SK-N-MC (cell line): Measurements from ENCODE around the gene GPSM3.

Experiments used
- EZH2 ChIP-seq: fragments of 200-600 bp; sonication (generic); IDR thresholded peaks from one replicate; pipeline ENCODE4 v1.6.1; 2017; ENCODE audit warnings: antibody characterized with exemption
- FOXP2 ChIP-seq: optimal IDR thresholded peaks from 2 replicates; pipeline ENCODE3; 2011; ENCODE audit warnings: mild to moderate bottlenecking, moderate library complexity; ENCODE audit not compliant: insufficient read depth; ENCODE audit errors: extremely low read length, control extremely low read depth
- POLR2AphosphoS5 ChIP-seq: IDR thresholded peaks from 2 replicates; pipeline ENCODE4 v1.6.1; 2012; ENCODE audit warnings: mild to moderate bottlenecking, low read depth, low read length, borderline replicate concordance

- TF ChIP-seq EZH2 (no peak), POLR2AphosphoS5 (no peak), FOXP2 (no peak)
These were observed 1.9 kb upstream of the GPSM3 start for GRCh38 chr6:32194388-32194787.
